SK-N-SH (cell line): Measurements from ENCODE around the gene VWA3B. TPM values are rescaled to one million over a fixed set of nuclear protein-coding genes. Genes with fewer than 3 reads are reported as not detected.

Experiments
- CTCF ChIA-PET: fragments of 300-600, 350-600 bp; formaldehyde crosslinking; extraction: SDS; loops from one replicate; lab custom pipeline; 2021; lab: Yijun Ruan, JAX
- POLR2A ChIA-PET: fragments of 350-600 bp; sonication (Branson Sonifier 250); formaldehyde crosslinking; extraction: SDS; loops from one replicate; lab custom pipeline; 2020; ENCODE audit warnings: antibody characterized with exemption, inconsistent platforms; lab: Yijun Ruan, JAX
- DNase-seq: peaks from one replicate; pipeline ENCODE4 v3.0.0; 2012
- H2AFZ ChIP-seq: fragments of 200-600 bp; sonication (generic); 2 replicates; pipeline ENCODE4 v1.8.1; 2016; ENCODE audit warnings: antibody characterized with exemption, mild to moderate bottlenecking, low read depth
- H3F3A ChIP-seq: fragments of 200-600 bp; sonication (generic); replicated peaks from 2 replicates; pipeline ENCODE3; 2016; ENCODE audit warnings: antibody characterized with exemption, mild to moderate bottlenecking; ENCODE audit not compliant: insufficient read depth
- H3K27ac ChIP-seq, 2 experiments: fragments of 200-500 bp in 1 of 2; fragments of 200-600 bp in 1 of 2; sonication (Bioruptor generic) in 1 of 2; sonication (generic), shearing (Covaris generic) in 1 of 2; 2 replicates each; pipeline versions ENCODE4 v1.5.1 to v1.6.1; 2014 to 2016; ENCODE audit warnings: low read depth in 2 of 2, inconsistent platforms in 1 of 2, low read length in 1 of 2, mild to moderate bottlenecking in 1 of 2, mixed read lengths in 1 of 2
- H3K27me3 ChIP-seq: fragments of 200-600 bp; sonication (generic), shearing (Covaris generic); 2 replicates; pipeline ENCODE4 v1.6.1; 2016; ENCODE audit warnings: mixed run types; ENCODE audit not compliant: insufficient read depth
- H3K36me3 ChIP-seq, 2 experiments: fragments of 200-500 bp in 1 of 2; fragments of 200-600 bp in 1 of 2; sonication (Bioruptor generic) in 1 of 2; sonication (generic) in 1 of 2; replicated peaks in 1 of 2; 2 replicates each; pipeline versions ENCODE3 to v1.5.1; 2014 to 2016; ENCODE audit warnings: low read length in 1 of 2, mild to moderate bottlenecking in 1 of 2; ENCODE audit not compliant: insufficient read depth in 2 of 2, control insufficient read depth in 1 of 2
- H3K4me1 ChIP-seq, 2 experiments: fragments of 200-500 bp in 1 of 2; fragments of 200-600 bp in 1 of 2; sonication (Bioruptor generic) in 1 of 2; sonication (generic), shearing (Covaris generic) in 1 of 2; 2 replicates each; pipeline versions ENCODE4 v1.5.1 to v1.6.1; 2014 to 2016; ENCODE audit warnings: low read depth in 1 of 2, low read length in 1 of 2, mixed run types in 1 of 2; ENCODE audit not compliant: insufficient read depth in 2 of 2, control insufficient read depth in 1 of 2
- H3K4me2 ChIP-seq: fragments of 200-600 bp; sonication (generic), shearing (Covaris generic); 2 replicates; pipeline ENCODE4 v1.6.1; 2017; ENCODE audit warnings: mixed run types
- H3K4me3 ChIP-seq, 2 experiments: fragments of 200-500 bp in 1 of 2; fragments of 200-600 bp in 1 of 2; sonication (Bioruptor generic) in 1 of 2; sonication (generic), shearing (Covaris generic) in 1 of 2; 2 replicates each; pipeline versions ENCODE4 v1.5.1 to v1.8.1; 2014 to 2016; ENCODE audit warnings: low read depth in 2 of 2, inconsistent platforms in 1 of 2, low read length in 1 of 2, mild to moderate bottlenecking in 1 of 2, mixed read lengths in 1 of 2, moderate library complexity in 1 of 2
- H3K79me2 ChIP-seq: fragments of 200-600 bp; sonication (generic); 2 replicates; pipeline ENCODE4 v1.8.1; 2017; ENCODE audit warnings: mild to moderate bottlenecking; ENCODE audit not compliant: insufficient read depth
- H3K9ac ChIP-seq: fragments of 200-600 bp; sonication (generic); 2 replicates; pipeline ENCODE4 v1.6.1; 2017; ENCODE audit warnings: mixed run types
- H3K9me2 ChIP-seq: fragments of 200-600 bp; sonication (generic); 2 replicates; pipeline ENCODE4 v1.6.1; 2017; ENCODE audit warnings: mixed run types
- H3K9me3 ChIP-seq: fragments of 200-600 bp; sonication (generic); 2 replicates; pipeline ENCODE4 v1.6.1; 2017; ENCODE audit warnings: mixed run types, mild to moderate bottlenecking, moderate library complexity
- H4K20me1 ChIP-seq: fragments of 200-600 bp; sonication (generic); 2 replicates; pipeline ENCODE4 v1.6.1; 2017; ENCODE audit warnings: mild to moderate bottlenecking, mixed run types; ENCODE audit not compliant: insufficient read depth
- CHD2 ChIP-seq: fragments of 150-350 bp; IDR thresholded peaks from 2 replicates; pipeline ENCODE4 v1.6.1; 2018; ENCODE audit warnings: low read length; ENCODE audit not compliant: partially characterized antibody
- CTCF ChIP-seq: fragments of 200-600 bp; sonication (generic); IDR thresholded peaks from 2 replicates; pipeline ENCODE4 v1.6.1; 2017; ENCODE audit warnings: antibody characterized with exemption, mild to moderate bottlenecking, moderate library complexity
- ELF1 ChIP-seq: IDR thresholded peaks from 2 replicates; pipeline ENCODE4 v1.4.0; 2012
- EP300 ChIP-seq, 2 experiments: IDR thresholded peaks; 2 replicates each; pipeline versions ENCODE4 v1.4.0 to v1.6.1; 2012; ENCODE audit warnings: borderline replicate concordance in 1 of 2, low read depth in 1 of 2, low read length in 1 of 2
- EZH2phosphoT487 ChIP-seq: fragments of 200-600 bp; sonication (generic); IDR thresholded peaks from 2 replicates; pipeline ENCODE4 v1.6.1; 2017; ENCODE audit warnings: low read depth, mixed run types, mild to moderate bottlenecking, antibody characterized with exemption, moderate library complexity, borderline replicate concordance
- FOXJ3 ChIP-seq: sonication (generic); formaldehyde crosslinking; IDR thresholded peaks from 2 replicates; pipeline ENCODE4 v1.5.1; 2020; ENCODE audit warnings: mild to moderate bottlenecking, missing genetic modification reagents
- IRF3 ChIP-seq: fragments of 150-350 bp; IDR thresholded peaks from 2 replicates; pipeline ENCODE4 v1.6.1; 2016; ENCODE audit warnings: mild to moderate bottlenecking, low read depth, low read length
- JUND ChIP-seq: IDR thresholded peaks from 2 replicates; pipeline ENCODE4 v1.4.0; 2012
- MEF2A ChIP-seq: IDR thresholded peaks from 2 replicates; pipeline ENCODE4 v1.4.0; 2012; ENCODE audit warnings: low read depth, borderline replicate concordance
- MXI1 ChIP-seq: IDR thresholded peaks from 2 replicates; pipeline ENCODE4 v1.6.1; 2012; ENCODE audit warnings: mild to moderate bottlenecking, low read depth, low read length, improper control_type of control experiment
- NFIC ChIP-seq: IDR thresholded peaks from 2 replicates; pipeline ENCODE4 v1.4.0; 2012; ENCODE audit warnings: borderline replicate concordance
- PBX3 ChIP-seq: IDR thresholded peaks from 2 replicates; pipeline ENCODE4; 2012
- RAD21 ChIP-seq: IDR thresholded peaks from 2 replicates; pipeline ENCODE4 v1.6.1; 2012; ENCODE audit warnings: mild to moderate bottlenecking, low read length
- REST ChIP-seq: IDR thresholded peaks from 2 replicates; pipeline ENCODE4 v1.6.1; 2012; ENCODE audit warnings: mild to moderate bottlenecking, low read depth, low read length, moderate library complexity
- RFX5 ChIP-seq: IDR thresholded peaks from 2 replicates; pipeline ENCODE4 v1.6.1; 2012; ENCODE audit warnings: mild to moderate bottlenecking, improper control_type of control experiment, low read length
- SIN3A ChIP-seq: IDR thresholded peaks from 2 replicates; pipeline ENCODE4 v1.6.1; 2012; ENCODE audit warnings: low read depth, mild to moderate bottlenecking, low read length, moderate library complexity, borderline replicate concordance
- TAF1 ChIP-seq: IDR thresholded peaks from 2 replicates; pipeline ENCODE4 v1.6.1; 2012; ENCODE audit warnings: low read depth, mild to moderate bottlenecking, low read length, moderate library complexity, borderline replicate concordance
- TEAD4 ChIP-seq: IDR thresholded peaks from 2 replicates; pipeline ENCODE4 v1.4.0; 2012; ENCODE audit warnings: mild to moderate bottlenecking, borderline replicate concordance; ENCODE audit not compliant: insufficient read depth
- ZBTB33 ChIP-seq: IDR thresholded peaks from 2 replicates; pipeline ENCODE4 v1.4.0; 2012; ENCODE audit warnings: low read depth, borderline replicate concordance
- WGBS: methylation state at CpG from one replicate; pipeline ENCODE4 v1.1.6; 2017; ENCODE audit warnings: low lambda C conversion rate; 5-methylcytosine and 5-hydroxymethylcytosine counted together
- polyA plus RNA-seq, 3 experiments: library from polyadenylated mRNA; depleted of rRNA; stranded (reverse); fragments of >200 nt; gene quantifications; 2 replicates each; pipeline ENCODE4 v1.2.3, GENCODE V29; 2012

VWA3B gene
- polyA plus RNA-seq, 1 of the 3 experiments (the other 2 are of a cell fraction), result not detected

GRCh38 chr2:98309580-98309979 is 222.6 kb downstream of the VWA3B start:
- no peaks in the 10 kb centered on the region for H3K9me2 ChIP-seq
- no peak overlapping the region for H2AFZ ChIP-seq
- CTCF ChIA-PET, result no interaction called here
- H3K36me3 ChIP-seq, result no peaks in the 10 kb centered on the region
- no peak for DNase-seq
- H3K27me3 ChIP-seq, result no peaks in the 10 kb centered on the region
- no peak overlapping the region for H3K4me3 ChIP-seq
- TF ChIP-seq CTCF, result no peak
- no peak for TF ChIP-seq FOXJ3 (CRISPR knock-in tag)
- TF ChIP-seq IRF3, result no peak
- no peak for TF ChIP-seq MEF2A
- no peak for TF ChIP-seq PBX3
- TF ChIP-seq TAF1, result no peak
- no peak for TF ChIP-seq ZBTB33
- no peak for TF ChIP-seq MXI1
- TF ChIP-seq SIN3A, result no peak
- no peak for TF ChIP-seq ELF1
- TF ChIP-seq NFIC, result no peak
- TF ChIP-seq REST, result no peak
- TF ChIP-seq EP300 (IDR thresholded peaks at IDR 0.05; ENCODE audit: borderline replicate concordance in 1 of 2, low read depth in 1 of 2, low read length in 1 of 2), result no peak
- TF ChIP-seq RAD21, result no peak
- no peak for TF ChIP-seq TEAD4
- TF ChIP-seq EZH2phosphoT487, result no peak
- no peak for TF ChIP-seq RFX5
- no peak for TF ChIP-seq JUND
- TF ChIP-seq CHD2, result no peak
- H4K20me1 ChIP-seq, result no peaks in the 10 kb centered on the region
- no peaks in the 10 kb centered on the region for H3F3A ChIP-seq
- H3K4me1 ChIP-seq, result no peaks in the 10 kb centered on the region
- H3K27ac ChIP-seq, result no peak overlapping the region
- 79% methylated on average over 11 of the region's 11 CpGs for WGBS
- POLR2A ChIA-PET, result no interaction called here
- H3K9ac ChIP-seq, result no peak overlapping the region
- H3K79me2 ChIP-seq, result no peaks in the 10 kb centered on the region
- no peaks in the 10 kb centered on the region for H3K9me3 ChIP-seq
- H3K4me2 ChIP-seq, result no peak overlapping the region
